ENCODE data around the gene RAB3GAP2. TPM values are rescaled to one million over a fixed set of nuclear protein-coding genes. Genes with fewer than 3 reads are reported as not detected.
"Not testable (repeated sequence)": the region's sequence is repeated elsewhere in the genome, so short reads cannot be mapped to it uniquely, and the experiment has no call there.

Gene RAB3GAP2
- total RNA-seq, 4 donors from 2014 or later, result 19.9 to 35.3 (median 27.3) TPM

- no peak overlapping the region for H3K27ac ChIP-seq
- ATAC-seq, result no peak
- WGBS, 2 donors (ENCODE audit: low coverage in 1 of 2), result 93 to 100% methylated on average over 1 of the region's 1 CpG
- H3K27me3 ChIP-seq, result no peaks in the 10 kb centered on the region
- H3K4me1 ChIP-seq, result no peaks in the 10 kb centered on the region
- no peak overlapping the region for H3K4me3 ChIP-seq
- H3K9me3 ChIP-seq, result no peaks in the 10 kb centered on the region
- TF ChIP-seq POLR2A (IDR thresholded peaks at IDR 0.05) (no peak), POLR2AphosphoS5 (IDR thresholded peaks at IDR 0.05) (no peak), CTCF (IDR thresholded peaks at IDR 0.05) (no peak)
- H3K36me3 ChIP-seq, result peaks cover 3 to 78% of the 10 kb centered on the region in 2 donors
Observed at GRCh38 chr1:220160027-220160426, 112.2 kb downstream of the RAB3GAP2 start.

GRCh38 chr1:220159041-220159440 lies 113.2 kb downstream of the RAB3GAP2 start:
- Histone ChIP-seq H3K27ac (no peak overlapping the region), H3K4me1 (no peaks in the 10 kb centered on the region), H3K9me3 (no peaks in the 10 kb centered on the region), H3K4me3 (no peak overlapping the region), H3K36me3 (peaks cover 3 to 80% of the 10 kb centered on the region in 2 donors), H3K27me3 (no peaks in the 10 kb centered on the region)
- ATAC-seq, result no peak
- WGBS, 2 donors (ENCODE audit: low coverage in 1 of 2), result 95 to 96% methylated on average over 3 of the region's 3 CpGs
- TF ChIP-seq CTCF (IDR thresholded peaks at IDR 0.05) (no peak), POLR2A (IDR thresholded peaks at IDR 0.05) (no peak)

GRCh38 chr1:220158530-220158929 lies 113.7 kb downstream of the RAB3GAP2 start:
- WGBS, 2 donors (ENCODE audit: low coverage in 1 of 2), result 92 to 99% methylated on average over 4 to 7 of the region's 7 CpGs
- H3K27me3 ChIP-seq, H3K27ac ChIP-seq, H3K9me3 ChIP-seq, H3K4me3 ChIP-seq, H3K4me1 ChIP-seq, ATAC-seq: not testable (repeated sequence)
- H3K36me3 ChIP-seq, result peaks cover 3 to 81% of the 10 kb centered on the region in 2 donors

GRCh38 chr1:220157738-220158137 lies 114.5 kb downstream of the RAB3GAP2 start:
- Histone ChIP-seq H3K9me3 (no peaks in the 10 kb centered on the region), H3K4me1 (no peaks in the 10 kb centered on the region), H3K4me3 (no peak overlapping the region), H3K27ac (no peak overlapping the region), H3K27me3 (no peaks in the 10 kb centered on the region), H3K36me3 (peaks cover 3 to 88% of the 10 kb centered on the region in 2 donors)
- no peak for TF ChIP-seq CTCF (IDR thresholded peaks at IDR 0.05)
- no peak for TF ChIP-seq POLR2A (IDR thresholded peaks at IDR 0.05)
- no peak for TF ChIP-seq EP300 (IDR thresholded peaks at IDR 0.05)
- TF ChIP-seq POLR2AphosphoS5 (IDR thresholded peaks at IDR 0.05), result no peak
- no peak for ATAC-seq
- WGBS, 2 donors (ENCODE audit: low coverage in 1 of 2), result 52 to 67% methylated on average over 2 of the region's 2 CpGs

GRCh38 chr1:220156620-220157146 lies 115.6 kb downstream of the RAB3GAP2 start:
- Histone ChIP-seq H3K27me3 (no peaks in the 10 kb centered on the region), H3K4me3 (no peak overlapping the region), H3K9me3 (no peaks in the 10 kb centered on the region), H3K4me1 (peaks cover 0 to 5% (median 2%) of the 10 kb centered on the region in 3 donors), H3K36me3 (peaks cover 3 to 92% of the 10 kb centered on the region in 2 donors), H3K27ac (no peak overlapping the region)
- no peak for TF ChIP-seq EP300 (IDR thresholded peaks at IDR 0.05)
- TF ChIP-seq POLR2A (IDR thresholded peaks at IDR 0.05), result no peak
- 86 to 92% methylated on average over 4 of the region's 4 CpGs for WGBS, 2 donors (ENCODE audit: low coverage in 1 of 2)
- ATAC-seq, result no peak

DNA sequence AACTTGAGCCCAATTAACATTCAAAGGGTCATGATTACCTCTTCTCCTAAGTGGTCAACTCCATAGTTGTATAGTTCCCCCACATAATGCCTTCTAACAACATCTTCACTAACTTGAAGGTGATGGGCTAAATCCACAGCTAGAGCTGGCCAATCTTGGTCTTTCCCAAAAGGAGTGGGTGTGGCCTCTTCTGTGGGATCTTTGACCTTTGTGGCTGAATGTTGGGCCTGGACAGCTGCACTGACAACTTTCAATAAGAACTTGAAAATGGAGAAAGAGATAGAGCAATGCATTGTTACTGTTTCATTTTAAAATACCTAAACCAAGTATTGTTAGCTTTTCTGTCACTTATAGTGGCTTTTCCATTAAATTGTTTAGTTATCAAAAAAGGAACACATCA lies 119.1 kb downstream of the RAB3GAP2 start:
- Histone ChIP-seq H3K27ac (no peak overlapping the region), H3K36me3 (peaks cover 0 to 63% of the 10 kb centered on the region in 2 donors), H3K4me3 (no peak overlapping the region), H3K9me3 (no peaks in the 10 kb centered on the region), H3K4me1 (peaks cover 0 to 38% (median 5%) of the 10 kb centered on the region in 3 donors), H3K27me3 (no peaks in the 10 kb centered on the region)
- TF ChIP-seq EP300 (IDR thresholded peaks at IDR 0.05), result no peak
- TF ChIP-seq POLR2AphosphoS5 (IDR thresholded peaks at IDR 0.05), result no peak
- ATAC-seq, result no peak

All from gastroesophageal sphincter (tissue), 4 donors.